Neutrophil (primary cell): ENCODE measurements around the gene ST6GALNAC4.
"Not testable (repeated sequence)": the region's sequence is repeated elsewhere in the genome, so short reads cannot be mapped to it uniquely, and the experiment has no call there.

Experiments
- H3K27ac ChIP-seq: fragments of 200-600 bp; sonication (generic); 2 replicates; pipeline ENCODE4 v1.5.1; 2016; ENCODE audit warnings: mild to moderate bottlenecking, moderate library complexity
- H3K27me3 ChIP-seq: fragments of 200-600 bp; sonication (generic); 2 replicates; pipeline ENCODE4 v1.6.0; 2016; ENCODE audit warnings: mild to moderate bottlenecking
- H3K36me3 ChIP-seq: fragments of 200-600 bp; sonication (generic); 2 replicates; pipeline ENCODE4 v1.5.1; 2017
- H3K4me1 ChIP-seq, 2 experiments: fragments of 200-600 bp in 1 of 2; sonication (generic) in 1 of 2; 1 replicate in 1 of 2; 2 replicates in 1 of 2; pipeline versions ENCODE4 v1.5.1 to v1.6.1; 2013 to 2016; ENCODE audit warnings: low read depth in 1 of 2, low read length in 1 of 2, mild to moderate bottlenecking in 1 of 2, moderate library complexity in 1 of 2; ENCODE audit not compliant: control insufficient read depth in 1 of 2, insufficient read depth in 1 of 2
- H3K4me3 ChIP-seq, 2 experiments: fragments of 200-600 bp in 1 of 2; sonication (generic) in 1 of 2; 1 replicate in 1 of 2; 2 replicates in 1 of 2; pipeline ENCODE4 v1.5.1; 2013 to 2016; ENCODE audit warnings: low read depth in 1 of 2, low read length in 1 of 2, mild to moderate bottlenecking in 1 of 2, moderate library complexity in 1 of 2
- H3K9me3 ChIP-seq: fragments of 200-600 bp; sonication (generic); 2 replicates; pipeline ENCODE4 v1.5.1; 2016
- CTCF ChIP-seq: fragments of 200-600 bp; sonication (generic); IDR thresholded peaks from 2 replicates; pipeline ENCODE4 v1.5.1; 2016; ENCODE audit warnings: antibody characterized with exemption

Gene ST6GALNAC4

GRCh38 chr9:127885508-127886281, 31.1 kb downstream of the ST6GALNAC4 start:
- Histone ChIP-seq H3K36me3 (no peaks in the 10 kb centered on the region), H3K27me3 (no peaks in the 10 kb centered on the region), H3K4me1 (no peaks in the 10 kb centered on the region), H3K9me3 (no peaks in the 10 kb centered on the region), H3K27ac (no peak overlapping the region), H3K4me3 (no peak overlapping the region)
- TF ChIP-seq CTCF = no peak

GRCh38 chr9:127884976-127885490, 31.8 kb downstream of the ST6GALNAC4 start:
- Histone ChIP-seq H3K4me1 (no peaks in the 10 kb centered on the region), H3K4me3 (no peak overlapping the region), H3K27ac (no peak overlapping the region), H3K27me3 (no peaks in the 10 kb centered on the region), H3K36me3 (no peaks in the 10 kb centered on the region), H3K9me3 (no peaks in the 10 kb centered on the region)
- no peak for TF ChIP-seq CTCF

- no peak for TF ChIP-seq CTCF
- no peaks in the 10 kb centered on the region for H3K27me3 ChIP-seq
- no peaks in the 10 kb centered on the region for H3K9me3 ChIP-seq
- H3K4me3 ChIP-seq = no peak overlapping the region
- no peaks in the 10 kb centered on the region for H3K4me1 ChIP-seq
- no peaks in the 10 kb centered on the region for H3K36me3 ChIP-seq
- no peak overlapping the region for H3K27ac ChIP-seq
These were observed 32.4 kb downstream of the ST6GALNAC4 start for GRCh38 chr9:127884427-127884911.

- H3K36me3 ChIP-seq = no peaks in the 10 kb centered on the region
- no peak overlapping the region for H3K4me3 ChIP-seq
- no peak overlapping the region for H3K27ac ChIP-seq
- no peaks in the 10 kb centered on the region for H3K4me1 ChIP-seq
- peaks cover 3% of the 10 kb centered on the region for H3K27me3 ChIP-seq
- no peaks in the 10 kb centered on the region for H3K9me3 ChIP-seq
- no peak for TF ChIP-seq CTCF
These were observed 32.9 kb downstream of the ST6GALNAC4 start for GRCh38 chr9:127883959-127884358.

GRCh38 chr9:127881715-127882114, 35.1 kb downstream of the ST6GALNAC4 start:
- not testable (repeated sequence) for H3K9me3 ChIP-seq, H3K4me3 ChIP-seq, H3K4me1 ChIP-seq, H3K36me3 ChIP-seq, H3K27ac ChIP-seq
- H3K27me3 ChIP-seq = peaks cover 25% of the 10 kb centered on the region

GRCh38 chr9:127880143-127880542, 36.7 kb downstream of the ST6GALNAC4 start:
- H3K4me3 ChIP-seq = no peak overlapping the region
- no peaks in the 10 kb centered on the region for H3K9me3 ChIP-seq
- no peak for TF ChIP-seq CTCF
- H3K27me3 ChIP-seq = peaks cover 32% of the 10 kb centered on the region
- H3K36me3 ChIP-seq = no peaks in the 10 kb centered on the region
- H3K27ac ChIP-seq = no peak overlapping the region
- H3K4me1 ChIP-seq = peaks cover 0 to 7% of the 10 kb centered on the region in 2 experiments
